Activated CD8-positive, alpha-beta T cell treated with anti-CD3 and anti-CD28 coated beads, Interleukin-2, amount 10 ng/mL, durations not matched to agents 7 days and 5 days (primary cell): ENCODE data around the gene CBLN4. TPM values are rescaled to one million over a fixed set of nuclear protein-coding genes. Genes with fewer than 3 reads are reported as not detected.

Experiments
- ATAC-seq: fragments of 150-1000 bp; cut with Tn5 transposase; one replicate; pipeline ENCODE4 v1.10.0; 2021; ENCODE audit warnings: moderate library complexity
- CTCF ChIA-PET: fragments of 350-600 bp; sonication (Branson Sonifier 250); formaldehyde crosslinking; loops from one replicate; lab custom pipeline; 2021; ENCODE audit warnings: antibody characterized with exemption; lab: Charles Lee
- POLR2A ChIA-PET: fragments of 350-600 bp; sonication (Branson Sonifier 250); formaldehyde crosslinking; loops from one replicate; lab custom pipeline; 2021; ENCODE audit warnings: antibody characterized with exemption; lab: Charles Lee
- DNase-seq: peaks from one replicate; pipeline ENCODE4 v3.0.0-alpha.2; 2020
- H3K27ac Mint-ChIP-seq: one replicate; pipeline ENCODE4 v1.8.0; 2021; ENCODE audit warnings: mild to moderate bottlenecking, mixed read lengths
- H3K27me3 Mint-ChIP-seq: one replicate; pipeline ENCODE4 v1.8.0; 2021; ENCODE audit warnings: low read depth, mixed read lengths
- H3K36me3 Mint-ChIP-seq: one replicate; pipeline ENCODE4 v1.8.0; 2021; ENCODE audit warnings: low read depth, mixed read lengths
- H3K4me1 Mint-ChIP-seq: one replicate; pipeline ENCODE4 v1.8.0; 2021; ENCODE audit warnings: low read depth, mixed read lengths
- H3K4me3 Mint-ChIP-seq: one replicate; pipeline ENCODE4 v1.8.0; 2021; ENCODE audit warnings: mild to moderate bottlenecking, mixed read lengths
- H3K9me3 Mint-ChIP-seq: one replicate; pipeline ENCODE4 v1.8.0; 2022; ENCODE audit warnings: mixed read lengths; ENCODE audit not compliant: insufficient read depth
- total RNA-seq, 2 experiments: library from RNA; stranded (reverse); gene quantifications; one replicate each; pipeline ENCODE4 v1.2.3, GENCODE V29; 2021

The CBLN4 gene
- total RNA-seq = not detected

DNA sequence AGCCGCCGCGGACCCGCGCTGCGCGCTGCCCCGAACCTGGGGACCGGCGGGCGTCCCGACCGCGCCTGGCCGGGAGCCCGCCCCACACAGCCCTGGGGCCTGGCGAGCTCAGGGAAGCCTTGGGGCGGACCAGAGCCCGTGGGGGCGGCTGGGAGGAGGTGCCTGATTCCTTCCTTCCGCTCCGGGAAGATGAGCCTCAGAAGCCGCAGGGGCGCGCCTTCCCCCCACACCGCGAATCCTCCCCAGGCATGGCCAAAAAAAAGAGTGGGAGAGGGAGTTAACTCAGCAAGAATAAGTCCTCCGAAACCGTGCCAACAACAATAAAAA is at the start of gene CBLN4:
TSS of gene CBLN4 (minus strand) at position 131 of the 327 bp plus-strand sequence. CDS start 1,348 bp downstream, outside the sequence.
- CTCF ChIA-PET = no interaction called here
- H3K36me3 Mint-ChIP-seq = peaks cover 2% of the 10 kb centered on the region
- H3K4me3 Mint-ChIP-seq = no peak within 1 kb of the TSS
- peaks cover 4% of the 10 kb centered on the region for H3K9me3 Mint-ChIP-seq
- H3K4me1 Mint-ChIP-seq = no peaks in the 10 kb centered on the region
- POLR2A ChIA-PET = no interaction called here
- H3K27ac Mint-ChIP-seq = no peak within 1 kb of the TSS
- peaks cover 19% of the 10 kb centered on the region for H3K27me3 Mint-ChIP-seq
- ATAC-seq (no peak), DNase-seq (no peak)

DNA sequence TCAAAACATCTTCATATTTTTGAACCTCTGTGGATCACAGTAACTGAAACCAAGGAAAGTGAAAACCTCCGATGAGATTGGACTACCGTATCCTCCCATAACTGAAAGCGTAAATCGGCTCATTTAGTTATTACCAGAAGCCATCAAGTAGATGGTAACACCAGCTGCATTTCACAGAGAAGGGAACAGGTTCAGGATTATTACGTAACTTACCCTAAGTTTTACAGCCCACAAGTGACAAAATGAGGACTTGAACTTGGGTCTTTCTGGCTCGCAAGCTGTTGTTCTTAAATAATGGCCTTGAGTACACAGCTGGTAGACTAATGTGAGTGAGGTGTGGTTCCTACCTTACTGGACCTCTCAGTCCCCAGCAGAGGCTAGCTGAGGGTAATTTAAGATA is 37.9 kb upstream of the CBLN4 start:
- H3K4me3 Mint-ChIP-seq = no peak overlapping the region
- POLR2A ChIA-PET = no interaction called here
- CTCF ChIA-PET = no interaction called here
- H3K4me1 Mint-ChIP-seq = no peaks in the 10 kb centered on the region
- no peaks in the 10 kb centered on the region for H3K9me3 Mint-ChIP-seq
- no peak overlapping the region for H3K27ac Mint-ChIP-seq
- DNase-seq = no peak
- no peaks in the 10 kb centered on the region for H3K27me3 Mint-ChIP-seq
- no peaks in the 10 kb centered on the region for H3K36me3 Mint-ChIP-seq
- ATAC-seq = no peak

GRCh38 chr20:56032251-56032650 is 26.9 kb upstream of the CBLN4 start:
- ATAC-seq = no peak

DNA sequence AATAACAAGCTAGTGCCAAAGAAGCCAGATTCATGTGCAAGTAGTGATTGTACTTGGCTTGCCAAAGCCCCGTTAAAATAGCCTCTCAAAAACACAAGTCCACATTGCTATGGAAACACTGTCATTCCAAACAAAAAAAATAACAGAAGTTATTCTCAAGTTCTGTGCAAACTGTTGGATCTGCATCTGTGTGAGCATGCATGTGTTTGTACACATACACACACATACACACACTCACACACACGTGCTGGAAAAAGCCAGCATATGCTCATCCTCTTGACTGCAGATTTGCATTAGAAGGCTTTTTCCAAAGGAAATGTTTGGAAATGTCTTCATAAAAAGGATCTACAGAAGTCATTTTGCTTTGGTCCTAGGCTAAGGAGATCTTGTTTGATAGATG is 13.4 kb upstream of the CBLN4 start:
- Mint-ChIP-seq H3K27me3 (no peaks in the 10 kb centered on the region), H3K4me1 (no peaks in the 10 kb centered on the region), H3K4me3 (no peak overlapping the region), H3K36me3 (no peaks in the 10 kb centered on the region), H3K9me3 (no peaks in the 10 kb centered on the region), H3K27ac (no peak overlapping the region)
- ChIA-PET CTCF (no interaction called here), POLR2A (no interaction called here)
- DNase-seq (no peak), ATAC-seq (no peak)

More at GRCh38 chr20:56032251-56032650, 26.9 kb upstream of the CBLN4 start:
- ChIA-PET CTCF (no interaction called here), POLR2A (no interaction called here)
- peaks cover 26% of the 10 kb centered on the region for H3K9me3 Mint-ChIP-seq
- no peak overlapping the region for H3K27ac Mint-ChIP-seq
- H3K36me3 Mint-ChIP-seq = no peaks in the 10 kb centered on the region
- DNase-seq = no peak
- H3K27me3 Mint-ChIP-seq = no peaks in the 10 kb centered on the region
- H3K4me1 Mint-ChIP-seq = no peaks in the 10 kb centered on the region
- no peak overlapping the region for H3K4me3 Mint-ChIP-seq

DNA sequence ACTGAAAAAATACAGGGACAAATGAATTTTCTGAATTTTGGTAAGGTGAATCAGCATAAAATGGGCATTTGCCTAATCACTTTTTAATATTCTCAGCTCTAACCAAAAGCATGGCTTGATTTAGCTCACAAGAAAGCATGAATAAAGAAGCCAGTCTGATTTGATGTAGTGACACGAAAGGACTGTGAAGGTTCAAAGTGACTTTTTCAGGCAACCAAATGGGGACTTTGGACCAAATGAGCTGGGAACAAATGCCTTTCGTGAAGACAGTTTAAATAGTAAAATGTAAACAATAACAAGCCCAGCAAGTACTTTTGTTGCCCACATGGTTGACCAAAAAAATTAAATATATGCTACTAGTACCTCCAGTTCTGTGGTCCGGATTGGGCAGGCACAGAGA is 12.9 kb upstream of the CBLN4 start:
- CTCF ChIA-PET = no interaction called here
- H3K9me3 Mint-ChIP-seq = no peaks in the 10 kb centered on the region
- DNase-seq = no peak
- POLR2A ChIA-PET = no interaction called here
- H3K27me3 Mint-ChIP-seq = no peaks in the 10 kb centered on the region
- no peak overlapping the region for H3K27ac Mint-ChIP-seq
- H3K4me1 Mint-ChIP-seq = no peaks in the 10 kb centered on the region
- H3K4me3 Mint-ChIP-seq = no peak overlapping the region
- no peak for ATAC-seq
- no peaks in the 10 kb centered on the region for H3K36me3 Mint-ChIP-seq

GRCh38 chr20:56017560-56017959 is 12.2 kb upstream of the CBLN4 start:
- DNase-seq (no peak), ATAC-seq (no peak)
- Mint-ChIP-seq H3K4me1 (no peaks in the 10 kb centered on the region), H3K36me3 (no peaks in the 10 kb centered on the region), H3K4me3 (no peak overlapping the region), H3K27ac (no peak overlapping the region), H3K27me3 (no peaks in the 10 kb centered on the region), H3K9me3 (no peaks in the 10 kb centered on the region)
- POLR2A ChIA-PET = no interaction called here
- CTCF ChIA-PET = no interaction called here

DNA sequence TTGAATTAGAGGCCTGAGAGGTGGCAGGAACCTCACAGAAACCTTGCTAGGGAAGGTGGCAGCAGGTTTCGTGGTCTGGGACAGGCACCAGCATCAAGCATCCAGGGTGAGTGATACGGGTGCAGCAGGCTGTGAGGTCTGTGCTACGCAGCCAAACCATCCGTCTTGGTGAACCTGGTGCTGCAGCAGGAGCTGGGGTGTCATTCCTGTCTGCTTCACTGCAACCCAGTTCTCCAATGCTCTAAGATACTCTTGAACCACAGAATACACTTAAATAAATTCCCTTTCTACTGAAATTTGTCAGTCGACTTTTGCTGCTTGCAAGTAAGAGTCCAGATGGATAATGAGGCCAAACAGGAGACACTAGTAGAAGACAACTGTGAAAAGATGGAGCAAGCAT is 9.7 kb upstream of the CBLN4 start:
- H3K9me3 Mint-ChIP-seq = peaks cover 4% of the 10 kb centered on the region
- CTCF ChIA-PET = no interaction called here
- H3K27me3 Mint-ChIP-seq = no peaks in the 10 kb centered on the region
- POLR2A ChIA-PET = no interaction called here
- H3K4me1 Mint-ChIP-seq = no peaks in the 10 kb centered on the region
- no peak overlapping the region for H3K27ac Mint-ChIP-seq
- ATAC-seq (no peak), DNase-seq (no peak)
- no peaks in the 10 kb centered on the region for H3K36me3 Mint-ChIP-seq
- H3K4me3 Mint-ChIP-seq = no peak overlapping the region

DNA sequence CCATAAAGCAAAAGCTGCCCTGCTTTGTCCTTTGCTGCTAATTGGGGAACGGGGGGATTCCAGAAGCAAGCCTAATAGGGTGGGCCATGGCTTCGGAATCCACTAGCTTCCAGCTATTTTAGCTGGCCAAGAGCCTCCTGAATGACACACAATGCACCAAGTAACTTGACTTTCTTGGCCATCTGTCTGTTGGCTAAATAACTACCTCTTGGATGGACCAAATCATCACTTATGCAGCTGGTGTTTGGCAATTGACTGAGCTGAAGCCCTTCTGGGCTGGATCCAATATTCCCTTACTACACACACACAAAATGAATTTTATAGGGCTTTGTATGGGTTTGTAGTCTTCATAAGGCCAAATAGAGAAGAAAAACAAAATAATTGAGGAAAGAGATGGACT is 8.8 kb upstream of the CBLN4 start:
- Mint-ChIP-seq H3K4me3 (no peak overlapping the region), H3K4me1 (no peaks in the 10 kb centered on the region), H3K9me3 (peaks cover 8% of the 10 kb centered on the region), H3K36me3 (no peaks in the 10 kb centered on the region), H3K27ac (no peak overlapping the region), H3K27me3 (no peaks in the 10 kb centered on the region)
- POLR2A ChIA-PET = no interaction called here
- CTCF ChIA-PET = no interaction called here
- DNase-seq (no peak), ATAC-seq (no peak)

GRCh38 chr20:56004611-56005388 is 519 bp downstream of the CBLN4 start:
- peaks cover 2% of the 10 kb centered on the region for H3K36me3 Mint-ChIP-seq
- ChIA-PET POLR2A (no interaction called here), CTCF (no interaction called here)
- H3K4me1 Mint-ChIP-seq = no peaks in the 10 kb centered on the region
- H3K27ac Mint-ChIP-seq = no peak overlapping the region
- no peak for ATAC-seq
- peaks cover 19% of the 10 kb centered on the region for H3K27me3 Mint-ChIP-seq
- H3K4me3 Mint-ChIP-seq = no peak overlapping the region
- H3K9me3 Mint-ChIP-seq = peaks cover 4% of the 10 kb centered on the region
- DNase-seq = no peak

DNA sequence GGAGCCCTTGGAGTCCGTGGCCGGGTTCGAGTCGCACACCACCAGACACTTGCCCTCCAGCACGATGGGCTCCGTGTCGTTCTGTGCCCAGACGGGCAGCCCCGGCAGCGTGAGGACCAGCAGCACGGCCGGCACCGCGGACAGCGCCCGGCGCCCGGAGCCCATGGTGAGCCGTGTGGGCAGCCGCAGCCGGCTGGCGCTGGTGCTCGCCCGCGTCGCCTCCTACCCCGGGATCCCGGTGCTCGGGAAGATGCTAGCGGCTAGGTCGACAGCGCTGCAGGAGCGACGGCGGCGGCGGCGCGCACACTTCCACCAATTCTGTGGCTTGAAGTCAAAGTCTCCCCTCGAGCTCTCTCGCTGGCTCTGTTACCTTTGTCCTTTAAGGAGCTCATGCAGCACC is 1.3 kb downstream of the CBLN4 start:
- CTCF ChIA-PET = no interaction called here
- POLR2A ChIA-PET = interaction anchor here (0.6 kb wide), 1 partner anchor 76 kb away, joined by 4 read pairs; no protein-coding TSS in a partner anchor
- peaks cover 19% of the 10 kb centered on the region for H3K27me3 Mint-ChIP-seq
- H3K27ac Mint-ChIP-seq = no peak overlapping the region
- no peaks in the 10 kb centered on the region for H3K9me3 Mint-ChIP-seq
- peaks cover 2% of the 10 kb centered on the region for H3K36me3 Mint-ChIP-seq
- no peak overlapping the region for H3K4me3 Mint-ChIP-seq
- ATAC-seq (no peak), DNase-seq (no peak)
- H3K4me1 Mint-ChIP-seq = no peaks in the 10 kb centered on the region

GRCh38 chr20:56002908-56003800 is 2.2 kb downstream of the CBLN4 start:
- DNase-seq (no peak), ATAC-seq (no peak)
- Mint-ChIP-seq H3K36me3 (peaks cover 2% of the 10 kb centered on the region), H3K27me3 (peaks cover 19% of the 10 kb centered on the region), H3K27ac (no peak overlapping the region), H3K4me3 (no peak overlapping the region), H3K4me1 (no peaks in the 10 kb centered on the region), H3K9me3 (no peaks in the 10 kb centered on the region)
- ChIA-PET CTCF (no interaction called here), POLR2A (interaction anchor here (0.6 kb wide), 2 partner anchors 75 to 285 kb away, joined by 3 to 4 read pairs; no protein-coding TSS in a partner anchor)

GRCh38 chr20:56001890-56002289 is 3.4 kb downstream of the CBLN4 start:
- no peaks in the 10 kb centered on the region for H3K4me1 Mint-ChIP-seq
- POLR2A ChIA-PET = no interaction called here
- H3K36me3 Mint-ChIP-seq = peaks cover 2% of the 10 kb centered on the region
- ATAC-seq (no peak), DNase-seq (no peak)
- no peak overlapping the region for H3K4me3 Mint-ChIP-seq
- H3K9me3 Mint-ChIP-seq = no peaks in the 10 kb centered on the region
- H3K27ac Mint-ChIP-seq = no peak overlapping the region
- peaks cover 19% of the 10 kb centered on the region for H3K27me3 Mint-ChIP-seq
- CTCF ChIA-PET = no interaction called here
